Thyroid gland (tissue), 4 donors: Measurements from ENCODE around the gene TLCD5.

Source experiments
- POLR2A ChIP-seq, 2 donors: fragments of 450-650 bp; IDR thresholded peaks; one replicate each; pipeline ENCODE4 v1.6.1; 2017; ENCODE audit warnings: antibody characterized with exemption in 2 of 2, mild to moderate bottlenecking in 2 of 2, moderate library complexity in 1 of 2
- TF ChIP-seq, protein P1 (sequence below), 6 experiments: fragments of 200-600 bp in 3 of 6; fragments of 450-650 bp in 3 of 6; sonication (generic) in 3 of 6; IDR thresholded peaks; one replicate each; pipeline ENCODE4 v1.5.1; 2016 to 2019; ENCODE audit warnings: antibody characterized with exemption in 6 of 6, mild to moderate bottlenecking in 2 of 6, inconsistent platforms in 1 of 6, moderate library complexity in 1 of 6

GRCh38 chr11:120285256-120285655 lies 39.8 kb upstream of the TLCD5 start:
- TF ChIP-seq, protein P1, sequence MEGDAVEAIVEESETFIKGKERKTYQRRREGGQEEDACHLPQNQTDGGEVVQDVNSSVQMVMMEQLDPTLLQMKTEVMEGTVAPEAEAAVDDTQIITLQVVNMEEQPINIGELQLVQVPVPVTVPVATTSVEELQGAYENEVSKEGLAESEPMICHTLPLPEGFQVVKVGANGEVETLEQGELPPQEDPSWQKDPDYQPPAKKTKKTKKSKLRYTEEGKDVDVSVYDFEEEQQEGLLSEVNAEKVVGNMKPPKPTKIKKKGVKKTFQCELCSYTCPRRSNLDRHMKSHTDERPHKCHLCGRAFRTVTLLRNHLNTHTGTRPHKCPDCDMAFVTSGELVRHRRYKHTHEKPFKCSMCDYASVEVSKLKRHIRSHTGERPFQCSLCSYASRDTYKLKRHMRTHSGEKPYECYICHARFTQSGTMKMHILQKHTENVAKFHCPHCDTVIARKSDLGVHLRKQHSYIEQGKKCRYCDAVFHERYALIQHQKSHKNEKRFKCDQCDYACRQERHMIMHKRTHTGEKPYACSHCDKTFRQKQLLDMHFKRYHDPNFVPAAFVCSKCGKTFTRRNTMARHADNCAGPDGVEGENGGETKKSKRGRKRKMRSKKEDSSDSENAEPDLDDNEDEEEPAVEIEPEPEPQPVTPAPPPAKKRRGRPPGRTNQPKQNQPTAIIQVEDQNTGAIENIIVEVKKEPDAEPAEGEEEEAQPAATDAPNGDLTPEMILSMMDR (IDR thresholded peaks at IDR 0.05), result no peak
- TF ChIP-seq POLR2A (IDR thresholded peaks at IDR 0.05), result no peak
